Islet precursor cell (in vitro differentiated cells): Measurements from ENCODE around the gene ESPNL.

Experiments
- DNase-seq: peaks from one replicate; pipeline ENCODE4 v3.0.0-alpha.2; 2018

Gene ESPNL

DNA sequence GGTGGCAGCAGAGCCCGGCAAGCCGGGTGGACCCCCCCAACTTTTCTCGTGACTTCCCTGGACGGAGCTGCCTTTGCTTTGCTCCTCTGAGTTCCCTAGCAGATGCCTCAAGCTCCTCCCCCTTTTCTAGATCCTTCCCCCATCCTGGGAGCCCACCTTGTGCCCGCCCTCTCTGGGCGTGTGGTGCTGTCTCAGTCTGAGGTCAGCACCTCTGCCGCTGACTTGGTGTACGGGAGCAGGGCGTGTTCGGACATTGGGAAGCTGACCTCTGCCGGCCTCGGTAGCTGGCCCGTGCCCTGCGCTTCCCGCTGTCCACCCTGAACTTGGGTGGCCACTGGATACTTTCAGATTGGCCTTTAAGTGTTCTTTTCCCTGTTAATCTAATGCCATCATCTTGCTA is 19.6 kb upstream of the ESPNL start:
- no peak for DNase-seq

GRCh38 chr2:238081150-238081549 is 19.0 kb upstream of the ESPNL start:
- DNase-seq: no peak

- no peak for DNase-seq
Measured at GRCh38 chr2:238081561-238081960, 18.6 kb upstream of the ESPNL start.

DNA sequence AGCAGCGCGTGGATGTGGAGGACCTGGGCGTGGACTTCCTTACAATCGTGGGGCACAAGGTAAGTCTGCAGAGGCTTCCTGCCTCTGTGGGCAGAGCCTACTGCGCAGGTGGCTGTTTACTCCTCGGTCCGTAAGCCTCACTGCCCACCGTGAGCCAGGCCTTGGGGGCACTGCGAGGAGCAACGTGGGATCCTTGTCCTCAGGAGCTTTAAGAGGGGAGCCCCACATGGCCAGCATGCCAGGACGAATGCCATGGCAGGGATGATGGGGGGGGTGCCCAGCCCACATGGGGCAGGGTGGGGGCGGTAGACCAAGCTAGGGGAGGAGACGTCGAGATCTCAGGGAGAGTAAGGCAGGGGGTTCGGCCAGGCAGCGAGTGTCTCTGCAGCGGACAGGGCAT is 18.0 kb upstream of the ESPNL start:
- no peak for DNase-seq

DNA sequence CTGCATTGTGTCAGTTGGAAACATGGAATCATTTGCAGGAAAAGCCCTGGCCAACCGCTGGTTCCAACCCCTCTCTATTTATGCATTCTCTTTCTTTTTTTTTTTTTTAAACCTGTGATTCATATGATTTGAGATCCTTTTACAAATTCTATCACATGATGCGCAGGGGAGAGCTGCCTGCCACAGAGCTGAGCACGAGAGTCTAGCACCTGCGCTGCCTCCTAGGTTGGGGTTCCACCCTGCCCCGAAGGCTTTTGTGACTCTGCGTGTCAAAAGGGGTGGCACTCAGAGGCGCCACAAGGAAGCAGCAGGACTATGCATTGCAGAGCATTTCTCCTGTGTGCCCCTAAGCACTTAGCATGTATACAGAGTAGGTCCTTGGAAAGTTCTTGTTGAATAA is 17.3 kb upstream of the ESPNL start:
- DNase-seq: no peak

GRCh38 chr2:238083919-238084318 is 16.2 kb upstream of the ESPNL start:
- no peak for DNase-seq

DNA sequence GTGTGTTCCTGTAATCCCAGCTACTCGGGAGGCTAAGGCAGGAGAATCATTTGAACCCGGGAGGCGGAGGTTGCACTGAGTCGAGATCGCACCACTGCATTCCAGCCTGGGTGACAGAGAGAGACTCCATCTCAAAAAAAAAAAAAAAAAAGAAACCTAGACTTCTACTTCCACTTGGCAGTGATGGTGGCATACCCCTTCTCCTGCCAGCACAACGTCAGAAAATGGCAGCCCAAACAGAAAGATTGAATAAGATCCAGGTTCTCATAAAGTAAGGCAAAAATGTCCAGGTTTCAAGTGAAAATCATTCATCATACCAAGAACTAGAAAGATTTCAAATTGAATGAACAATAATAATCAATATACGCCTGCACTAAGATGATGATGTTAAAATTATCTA is 15.4 kb upstream of the ESPNL start:
- no peak for DNase-seq

DNA sequence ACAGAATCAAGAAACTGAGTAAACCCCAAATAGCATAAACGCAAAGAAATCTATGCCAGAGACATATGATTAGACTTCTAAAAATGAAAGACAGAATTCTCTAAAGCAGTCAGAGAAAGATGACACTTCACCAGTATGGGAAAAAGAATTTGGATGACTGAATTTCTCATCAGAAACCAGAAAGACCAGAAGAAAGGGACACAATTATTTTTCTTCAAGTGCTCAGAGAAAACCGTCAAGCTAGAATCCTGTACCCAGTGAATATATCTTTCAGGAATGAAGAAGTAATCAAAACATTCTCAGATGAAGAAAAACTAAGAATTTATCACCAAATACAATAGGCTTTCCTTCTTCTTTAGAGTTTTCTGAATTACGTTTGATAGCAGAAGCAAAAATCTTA is 14.2 kb upstream of the ESPNL start:
- DNase-seq: no peak

GRCh38 chr2:238087211-238087610 is 12.9 kb upstream of the ESPNL start:
- DNase-seq: no peak

DNA sequence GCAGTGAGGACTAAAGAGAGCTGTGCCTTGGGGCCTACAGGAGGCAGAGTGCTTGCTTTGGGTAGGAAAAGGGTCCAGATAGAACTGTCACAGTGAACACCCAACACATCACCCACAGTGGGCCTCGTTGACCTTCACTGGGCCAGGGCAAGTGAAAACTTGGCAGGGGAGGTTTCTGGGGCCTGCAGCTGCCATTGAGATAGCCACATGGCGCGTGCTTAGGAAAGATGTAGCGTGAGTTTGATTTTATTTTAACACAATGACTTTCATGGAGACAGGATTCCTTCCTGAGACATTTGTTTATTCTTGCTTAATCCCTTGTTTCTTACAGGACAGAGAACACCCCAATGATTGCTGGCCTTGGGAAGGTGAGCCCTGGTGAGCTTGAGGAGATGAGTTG is 9.3 kb upstream of the ESPNL start:
- no peak for DNase-seq

DNA sequence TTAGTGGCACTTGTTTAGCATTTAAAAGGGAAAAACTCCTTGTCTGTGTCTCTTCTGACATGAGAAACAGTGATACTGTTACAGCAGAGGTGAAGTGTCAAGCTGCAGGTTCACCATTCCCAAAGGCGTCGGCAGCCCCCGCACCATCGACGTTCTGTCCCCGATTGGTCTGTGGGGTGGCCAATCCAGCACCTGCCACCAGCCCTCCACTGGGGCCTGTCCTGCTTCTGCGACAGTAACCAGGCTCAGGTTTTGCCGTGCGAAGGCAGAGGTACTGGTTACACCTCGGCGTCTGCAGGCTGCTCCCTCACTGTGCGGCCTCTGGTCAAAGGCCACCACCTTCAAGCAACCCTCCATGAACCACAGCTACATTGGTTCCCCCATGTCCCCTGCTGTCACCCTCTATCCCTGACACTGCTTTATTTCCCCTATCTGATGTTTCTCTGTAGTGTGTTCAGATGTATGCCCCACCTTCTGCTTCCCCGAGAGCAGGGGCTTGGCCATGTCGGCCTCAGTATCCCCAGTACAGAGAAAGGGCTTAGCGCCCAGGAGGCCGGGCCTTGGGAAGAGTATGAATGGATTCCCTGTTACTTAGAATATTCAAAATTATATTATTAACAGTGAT is 8.6 kb upstream of the ESPNL start:
- no peak for DNase-seq

GRCh38 chr2:238092486-238093035 is 7.6 kb upstream of the ESPNL start:
- no peak for DNase-seq

- DNase-seq: peak; percentile 51
Measured at GRCh38 chr2:238093181-238094140, 6.7 kb upstream of the ESPNL start.

DNA sequence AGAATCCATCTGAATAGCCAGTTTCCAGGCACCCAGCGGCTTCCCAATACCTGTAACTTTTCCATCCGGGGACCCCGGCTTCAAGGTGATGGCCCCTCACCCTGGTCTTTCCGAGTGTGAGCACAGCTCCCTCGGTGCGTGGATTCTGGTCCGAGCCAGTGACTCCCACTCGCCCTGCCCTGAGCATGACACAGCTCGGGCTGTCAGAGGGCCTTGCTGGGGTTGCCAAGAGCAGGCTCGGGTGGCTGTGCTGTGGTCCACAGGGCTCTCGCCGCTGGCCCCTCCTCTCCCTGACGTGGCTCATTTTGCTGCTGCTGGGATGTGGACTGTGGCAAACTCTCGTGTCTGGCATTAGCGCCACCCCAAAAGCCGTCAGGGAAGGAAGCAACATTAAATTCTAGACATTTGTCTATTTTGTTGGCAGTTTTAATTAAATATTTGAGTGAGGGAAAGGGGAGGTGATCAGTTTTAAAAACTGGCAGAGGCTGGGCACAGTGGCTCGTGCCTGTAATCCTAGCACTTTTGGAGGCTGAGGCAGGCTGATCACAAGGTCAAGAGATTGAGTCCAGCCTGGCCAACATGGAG is 5.6 kb upstream of the ESPNL start:
- DNase-seq: peak; percentile 42

DNA sequence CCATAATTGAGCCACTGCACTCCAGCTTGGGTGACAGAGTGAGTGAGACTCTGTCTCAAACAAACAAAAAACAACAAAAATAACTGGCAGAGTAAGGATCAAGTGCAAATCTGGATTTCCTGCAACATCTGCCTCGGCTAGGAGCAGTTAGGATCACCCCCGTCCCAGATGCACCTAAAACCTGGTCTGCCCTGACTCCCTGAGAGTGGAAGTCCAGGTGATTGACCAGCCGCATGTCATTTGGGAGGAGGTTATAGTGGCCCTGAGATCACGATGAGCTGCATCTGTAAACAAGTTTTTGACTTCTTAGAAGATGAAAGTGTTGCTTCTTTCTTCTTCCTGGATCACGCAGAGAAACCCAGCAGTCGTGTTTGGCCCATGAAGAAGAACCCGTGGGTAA is 5.0 kb upstream of the ESPNL start:
- DNase-seq: peak; percentile 37

DNA sequence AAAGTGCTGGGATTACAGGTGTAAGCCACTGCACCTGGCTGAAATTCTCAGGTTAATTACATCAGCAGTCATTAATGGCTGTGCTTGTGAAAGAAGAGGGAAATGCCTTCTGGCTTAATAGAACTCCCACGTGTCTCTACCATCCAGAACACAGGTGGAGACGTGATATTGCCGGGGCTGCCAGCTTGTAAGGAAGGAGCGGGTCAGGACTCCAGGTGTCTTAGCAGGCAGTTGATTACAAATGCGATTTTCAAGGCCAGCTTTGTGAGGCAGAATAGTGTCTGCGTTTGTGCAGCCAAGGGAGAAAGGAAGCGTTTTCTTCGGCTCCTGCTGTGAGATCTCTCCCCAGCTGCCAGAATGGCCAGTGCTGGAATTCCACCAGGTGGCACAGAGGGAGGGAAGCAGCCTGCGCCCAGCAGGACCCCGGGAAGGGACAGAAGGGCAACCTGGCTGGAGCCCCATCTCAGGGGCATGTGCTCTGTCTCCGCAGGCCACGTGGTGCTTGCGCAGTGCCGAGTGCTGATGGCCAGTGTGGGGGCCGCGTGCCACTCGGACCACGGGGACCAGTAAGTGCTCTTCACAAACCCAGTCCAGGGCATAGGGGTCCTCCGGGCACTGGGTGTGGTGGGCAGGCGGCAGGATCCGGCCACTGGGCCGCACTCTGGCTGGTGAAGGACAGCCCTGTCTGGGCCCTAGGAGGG is 3.7 kb upstream of the ESPNL start:
- peak; percentile 45 for DNase-seq

DNA sequence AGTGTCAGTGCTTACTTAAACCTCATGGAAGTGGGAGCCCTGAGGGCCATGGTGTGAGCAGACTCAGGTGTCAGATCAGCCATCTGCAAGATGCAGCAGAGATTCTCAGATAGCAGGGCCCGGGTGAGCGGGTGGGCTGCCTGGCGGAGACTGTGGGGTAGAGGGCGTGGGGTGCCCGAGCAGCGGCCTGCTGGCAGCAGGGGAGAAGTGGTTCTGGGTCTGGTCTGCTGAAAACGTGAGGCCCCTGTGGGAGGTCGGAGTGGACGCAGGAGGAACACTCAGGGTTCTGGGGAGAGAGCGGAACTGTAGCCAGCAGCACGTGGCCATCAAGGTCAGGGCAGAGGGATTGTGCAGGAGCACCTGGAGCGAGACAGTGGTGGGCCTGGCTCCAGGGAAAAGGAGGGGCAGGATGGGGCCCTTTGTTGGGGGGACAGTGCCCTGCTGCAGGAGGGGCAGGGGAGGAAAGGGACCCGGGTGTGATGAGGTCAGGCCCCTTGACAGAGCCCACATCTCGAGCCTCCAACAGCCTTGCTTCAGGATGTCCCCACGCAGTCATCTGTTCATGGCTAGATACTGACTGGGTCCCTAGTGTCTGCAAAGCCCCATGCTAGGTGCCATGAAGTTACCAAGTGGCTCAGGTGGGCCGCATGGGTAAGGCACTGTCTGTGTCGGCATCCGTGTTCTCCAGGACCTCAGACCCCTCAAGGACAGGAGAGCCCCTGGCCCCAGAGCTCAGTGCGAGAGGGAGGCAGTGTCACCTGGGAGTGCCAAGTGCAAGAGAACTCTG is 2.7 kb upstream of the ESPNL start:
- peak; percentile 46 for DNase-seq

GRCh38 chr2:238097988-238098871 is 1.9 kb upstream of the ESPNL start:
- peak; percentile 77 for DNase-seq

DNA sequence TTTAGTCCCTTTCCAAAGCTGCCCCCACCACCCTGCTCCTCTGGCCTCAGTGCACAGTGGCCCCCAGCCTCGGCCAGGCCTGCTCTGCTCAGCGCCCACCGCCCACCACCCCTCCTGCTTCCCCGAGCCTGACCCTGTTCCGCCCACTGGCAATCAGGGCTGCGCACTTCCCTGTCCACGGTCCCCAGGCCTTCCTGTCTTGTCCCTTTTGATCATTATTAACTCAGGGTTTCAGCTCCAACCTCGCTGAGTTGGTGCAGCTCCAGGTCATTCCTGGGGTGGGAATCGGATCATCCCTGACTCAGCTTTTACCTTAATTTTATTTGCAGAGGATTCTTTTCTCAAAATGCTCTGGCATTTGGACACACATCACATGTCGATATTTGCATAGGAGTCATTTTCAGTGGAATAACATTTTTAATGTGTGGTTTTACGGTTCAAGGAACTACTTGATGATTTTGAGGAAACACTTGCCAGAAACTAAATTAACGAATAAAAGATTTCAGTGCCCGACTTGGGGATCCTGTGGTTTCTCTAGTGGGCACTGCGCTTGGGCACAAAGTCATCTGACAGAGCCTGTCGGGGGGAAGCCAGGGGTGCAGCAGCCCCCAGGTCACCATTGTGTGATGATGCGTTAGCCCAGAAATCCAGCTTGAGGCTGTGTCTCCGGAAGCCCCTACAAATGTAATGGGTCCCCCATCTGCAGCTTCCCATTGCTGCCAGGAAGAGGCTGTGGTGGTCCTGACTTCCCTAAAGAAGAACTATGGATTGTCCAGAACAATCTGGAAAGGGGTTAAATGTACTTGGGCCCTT is 1.0 kb upstream of the ESPNL start:
- DNase-seq: peak; percentile 45

GRCh38 chr2:238099714-238100048 is 459 bp upstream of the ESPNL start:
- peak; percentile 47 for DNase-seq
